Neural cell (in vitro differentiated cells): ENCODE measurements around the gene FAM3D. TPM values are rescaled to one million over a fixed set of nuclear protein-coding genes. Genes with fewer than 3 reads are reported as not detected.

Experiments used
- H2AFZ ChIP-seq: fragments of 200-600, 300-800 bp; sonication (generic), shearing (Covaris generic); 2 replicates; pipeline ENCODE4 v1.6.0; 2014; ENCODE audit warnings: low read depth, mild to moderate bottlenecking, antibody characterized with exemption, low read length, moderate library complexity
- H3F3A ChIP-seq: fragments of 200-600 bp; shearing (Covaris generic); 2 replicates; pipeline ENCODE4 v1.6.1; 2016; ENCODE audit warnings: mild to moderate bottlenecking, moderate library complexity, mixed read lengths, antibody characterized with exemption, low read length; ENCODE audit not compliant: insufficient read depth, poor library complexity, severe bottlenecking
- H3K27ac ChIP-seq: fragments of 200-600, 300-800 bp; sonication (generic), shearing (Covaris generic); 2 replicates; pipeline ENCODE4 v1.5.1; 2014; ENCODE audit warnings: mild to moderate bottlenecking, low read length, moderate library complexity
- H3K27me3 ChIP-seq: fragments of 300-800, 200-600 bp; sonication (generic), shearing (Covaris generic); 2 replicates; pipeline ENCODE4 v1.6.0; 2014; ENCODE audit warnings: mild to moderate bottlenecking, low read depth, low read length, moderate library complexity; ENCODE audit not compliant: insufficient read depth
- H3K36me3 ChIP-seq: fragments of 300-800, 200-600 bp; sonication (generic), shearing (Covaris generic); 2 replicates; pipeline ENCODE4 v1.5.1; 2014; ENCODE audit warnings: mild to moderate bottlenecking, antibody characterized with exemption, low read length, moderate library complexity; ENCODE audit not compliant: insufficient read depth
- H3K4me2 ChIP-seq: fragments of 300-800, 200-600 bp; sonication (generic), shearing (Covaris generic); 2 replicates; pipeline ENCODE4 v1.6.0; 2014; ENCODE audit warnings: mild to moderate bottlenecking, low read length
- H3K4me3 ChIP-seq: fragments of 300-800, 200-600 bp; sonication (generic), shearing (Covaris generic); 2 replicates; pipeline ENCODE4 v1.5.1; 2014; ENCODE audit warnings: mild to moderate bottlenecking, low read length, moderate library complexity
- H3K79me2 ChIP-seq: fragments of 200-600 bp; shearing (Covaris generic); replicated peaks from 2 replicates; pipeline ENCODE4 v1.6.0; 2014; ENCODE audit warnings: mild to moderate bottlenecking, low read length, moderate library complexity; ENCODE audit not compliant: insufficient read depth
- H3K9ac ChIP-seq: fragments of 300-800, 200-600 bp; sonication (generic), shearing (Covaris generic); 2 replicates; pipeline ENCODE4 v1.6.1; 2016; ENCODE audit warnings: mild to moderate bottlenecking, low read length, mixed read lengths
- H3K9me2 ChIP-seq: fragments of 200-600 bp; shearing (Covaris generic); 2 replicates; pipeline ENCODE4 v1.6.1; 2016; ENCODE audit warnings: mild to moderate bottlenecking, low read length, mixed read lengths; ENCODE audit not compliant: insufficient read depth
- H3K9me3 ChIP-seq: fragments of 200-600, 300-800 bp; sonication (generic), shearing (Covaris generic); 2 replicates; pipeline ENCODE4 v1.6.1; 2016; ENCODE audit warnings: mild to moderate bottlenecking, mixed run types, low read length, moderate library complexity, mixed read lengths
- H4K20me1 ChIP-seq: fragments of 200-600 bp; shearing (Covaris generic); 2 replicates; pipeline ENCODE4 v1.6.1; 2016; ENCODE audit warnings: mild to moderate bottlenecking, mixed run types; ENCODE audit not compliant: insufficient read depth
- EZH2 ChIP-seq: fragments of 200-600, 300-800 bp; shearing (Covaris generic), sonication (generic); IDR thresholded peaks from 2 replicates; pipeline ENCODE4 v1.6.1; 2014; ENCODE audit warnings: antibody characterized with exemption, low read length, borderline replicate concordance, mild to moderate bottlenecking; ENCODE audit not compliant: insufficient read depth, poor library complexity, severe bottlenecking
- RAD21 ChIP-seq: fragments of 450-650 bp; conservative IDR thresholded peaks from 2 replicates; pipeline ENCODE4 v1.6.1; 2014; ENCODE audit warnings: antibody characterized with exemption, mild to moderate bottlenecking, moderate library complexity
- REST ChIP-seq: IDR thresholded peaks from 2 replicates; pipeline ENCODE4 v1.6.1; 2012; ENCODE audit warnings: borderline replicate concordance
- SMC3 ChIP-seq: fragments of 450-650 bp; conservative IDR thresholded peaks from 2 replicates; pipeline ENCODE4 v1.6.1; 2014; ENCODE audit warnings: antibody characterized with exemption, mild to moderate bottlenecking, moderate library complexity; ENCODE audit not compliant: poor library complexity
- polyA plus RNA-seq: library from polyadenylated mRNA; depleted of rRNA; stranded (reverse); fragments of >200 nt; gene quantifications from 2 replicates; pipeline ENCODE4 v1.2.3, GENCODE V29; 2014
- TF ChIP-seq, protein P1 (sequence below): fragments of 450-650 bp; IDR thresholded peaks from 2 replicates; pipeline ENCODE4 v1.5.1; 2014; ENCODE audit warnings: antibody characterized with exemption, mild to moderate bottlenecking, moderate library complexity; ENCODE audit not compliant: poor library complexity, severe bottlenecking

FAM3D gene
- polyA plus RNA-seq, 1 donor from 2014 or later, result not detected

DNA sequence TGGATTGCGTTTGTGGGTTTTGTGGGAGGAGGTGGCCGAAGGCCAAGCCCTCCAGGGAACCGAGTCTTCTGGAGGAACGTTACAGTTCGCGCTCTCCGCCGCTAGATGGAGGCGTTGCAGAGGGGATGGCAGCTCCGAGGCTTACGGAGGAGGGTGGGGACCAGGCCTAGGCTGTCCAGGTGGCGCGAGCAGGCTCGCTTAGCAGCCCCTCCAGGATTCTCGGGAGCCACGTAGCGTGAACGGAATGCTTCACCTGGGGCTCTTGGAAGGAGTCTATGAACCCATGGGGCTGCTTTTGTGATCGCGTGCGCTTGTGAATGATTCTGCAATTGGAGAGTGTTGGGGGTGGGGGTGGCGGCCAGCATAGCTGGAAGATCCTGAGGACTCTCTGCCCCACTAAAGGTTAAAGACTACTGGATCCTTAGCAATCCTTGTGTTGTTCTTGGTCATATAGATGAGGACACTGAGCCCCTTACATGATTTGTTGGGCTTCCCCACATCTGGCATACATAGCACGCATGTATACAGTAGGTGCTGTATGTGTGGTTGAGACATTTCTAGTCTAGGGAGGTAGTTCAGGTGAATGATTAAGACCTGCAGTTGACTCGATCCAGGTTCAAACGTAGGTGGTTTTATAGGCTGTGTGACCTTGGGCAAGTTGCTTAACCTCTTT lies 25.7 kb downstream of the FAM3D start:
- Histone ChIP-seq H3K36me3 (no peaks in the 10 kb centered on the region), H3K4me2 (no peak overlapping the region), H3K79me2 (no peaks in the 10 kb centered on the region), H3F3A (no peaks in the 10 kb centered on the region), H3K27ac (no peak overlapping the region), H4K20me1 (no peaks in the 10 kb centered on the region), H3K9me2 (no peaks in the 10 kb centered on the region), H2AFZ (no peak overlapping the region), H3K9ac (no peak overlapping the region), H3K9me3 (no peaks in the 10 kb centered on the region), H3K27me3 (no peaks in the 10 kb centered on the region), H3K4me3 (no peak overlapping the region)
- peak; percentile 92 for TF ChIP-seq RAD21
- TF ChIP-seq, protein P1, sequence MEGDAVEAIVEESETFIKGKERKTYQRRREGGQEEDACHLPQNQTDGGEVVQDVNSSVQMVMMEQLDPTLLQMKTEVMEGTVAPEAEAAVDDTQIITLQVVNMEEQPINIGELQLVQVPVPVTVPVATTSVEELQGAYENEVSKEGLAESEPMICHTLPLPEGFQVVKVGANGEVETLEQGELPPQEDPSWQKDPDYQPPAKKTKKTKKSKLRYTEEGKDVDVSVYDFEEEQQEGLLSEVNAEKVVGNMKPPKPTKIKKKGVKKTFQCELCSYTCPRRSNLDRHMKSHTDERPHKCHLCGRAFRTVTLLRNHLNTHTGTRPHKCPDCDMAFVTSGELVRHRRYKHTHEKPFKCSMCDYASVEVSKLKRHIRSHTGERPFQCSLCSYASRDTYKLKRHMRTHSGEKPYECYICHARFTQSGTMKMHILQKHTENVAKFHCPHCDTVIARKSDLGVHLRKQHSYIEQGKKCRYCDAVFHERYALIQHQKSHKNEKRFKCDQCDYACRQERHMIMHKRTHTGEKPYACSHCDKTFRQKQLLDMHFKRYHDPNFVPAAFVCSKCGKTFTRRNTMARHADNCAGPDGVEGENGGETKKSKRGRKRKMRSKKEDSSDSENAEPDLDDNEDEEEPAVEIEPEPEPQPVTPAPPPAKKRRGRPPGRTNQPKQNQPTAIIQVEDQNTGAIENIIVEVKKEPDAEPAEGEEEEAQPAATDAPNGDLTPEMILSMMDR, result peak; percentile 90
- TF ChIP-seq SMC3, result peak; percentile 84
- TF ChIP-seq EZH2, result no peak

DNA sequence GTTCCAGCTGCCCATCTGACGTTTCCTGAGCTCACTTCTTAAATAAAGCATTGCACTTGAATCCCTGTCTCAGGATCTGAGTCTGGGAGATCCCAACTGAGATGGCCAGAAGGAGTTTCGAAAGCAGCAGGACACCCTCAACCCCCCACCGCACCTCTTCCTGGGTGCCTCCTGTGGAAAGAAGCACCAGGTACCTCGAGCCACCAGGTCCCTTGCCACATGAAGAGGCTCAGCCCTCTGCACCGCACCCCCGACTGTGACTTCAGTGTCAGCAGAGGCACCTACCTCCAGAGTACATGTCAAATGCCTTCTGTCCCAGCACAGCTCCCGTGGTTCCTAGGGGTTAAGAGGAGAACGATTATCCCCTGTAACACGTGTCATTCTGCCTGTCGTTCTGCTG lies 26.7 kb downstream of the FAM3D start:
- H3K36me3 ChIP-seq, result no peaks in the 10 kb centered on the region
- no peak overlapping the region for H3K9ac ChIP-seq
- H3K9me3 ChIP-seq, result no peaks in the 10 kb centered on the region
- H4K20me1 ChIP-seq, result no peaks in the 10 kb centered on the region
- no peak overlapping the region for H3K4me2 ChIP-seq
- H2AFZ ChIP-seq, result no peak overlapping the region
- H3F3A ChIP-seq, result no peaks in the 10 kb centered on the region
- no peaks in the 10 kb centered on the region for H3K27me3 ChIP-seq
- no peak overlapping the region for H3K27ac ChIP-seq
- H3K79me2 ChIP-seq, result no peaks in the 10 kb centered on the region
- H3K4me3 ChIP-seq, result no peak overlapping the region
- H3K9me2 ChIP-seq, result no peaks in the 10 kb centered on the region
- TF ChIP-seq RAD21 (no peak), EZH2 (no peak), SMC3 (no peak), REST (no peak)
- TF ChIP-seq, protein P1, result no peak
